B cell (primary cell): ENCODE measurements around the gene KRT35. TPM values are rescaled to one million over a fixed set of nuclear protein-coding genes. Genes with fewer than 3 reads are reported as not detected.

Experiments
- ATAC-seq: fragments of 200-7000 bp; cut with Tn5 transposase; one replicate; pipeline ENCODE4 v1.10.0; 2021; ENCODE audit warnings: low read depth, mild to moderate bottlenecking, moderate number of reproducible peaks, moderate library complexity
- CTCF ChIA-PET: fragments of 350-600 bp; sonication (Branson Sonifier 250); formaldehyde crosslinking; loops from one replicate; lab custom pipeline; 2021; ENCODE audit warnings: antibody characterized with exemption, inconsistent platforms; lab: Charles Lee
- POLR2A ChIA-PET: fragments of 350-600 bp; sonication (Branson Sonifier 250); formaldehyde crosslinking; loops from one replicate; lab custom pipeline; 2021; ENCODE audit warnings: antibody characterized with exemption; lab: Charles Lee
- DNase-seq: peaks from one replicate; pipeline ENCODE4 v3.0.0; 2013
- H2AFZ ChIP-seq: 2 replicates; pipeline ENCODE4 v1.6.1; 2012; ENCODE audit warnings: mild to moderate bottlenecking, low read depth, low read length; ENCODE audit not compliant: insufficient read depth, poor library complexity, severe bottlenecking
- H3K27ac ChIP-seq, 2 donors: 1 replicate in 1 of 2; 2 replicates in 1 of 2; pipeline ENCODE4 v1.5.1; 2012 to 2013; ENCODE audit warnings: low read length in 2 of 2, mild to moderate bottlenecking in 2 of 2, moderate library complexity in 1 of 2
- H3K27me3 ChIP-seq, 4 experiments: fragments of 200-600 bp in 1 of 4; sonication (generic) in 1 of 4; replicated peaks in 1 of 4; 1 replicate in 2 of 4; 2 replicates in 2 of 4; pipeline versions ENCODE4 v1.6.1 to v1.7.0; 2013 to 2016; ENCODE audit warnings: low read length in 3 of 4, mild to moderate bottlenecking in 2 of 4, mixed read lengths in 1 of 4, moderate library complexity in 1 of 4; ENCODE audit not compliant: insufficient read depth in 4 of 4, control insufficient read depth in 3 of 4; ENCODE audit errors: control extremely low read depth in 1 of 4
- H3K36me3 ChIP-seq, 2 experiments: replicated peaks in 1 of 2; 1 replicate in 1 of 2; 2 replicates in 1 of 2; pipeline versions ENCODE4 v1.6.1 to v1.7.1; 2013; ENCODE audit warnings: low read length in 1 of 2; ENCODE audit not compliant: insufficient read depth in 2 of 2, control insufficient read depth in 1 of 2; ENCODE audit errors: control extremely low read depth in 1 of 2, extremely low read depth in 1 of 2
- H3K4me1 ChIP-seq, 2 donors: fragments of 200-600 bp in 1 of 2; sonication (generic) in 1 of 2; 1 replicate in 1 of 2; 2 replicates in 1 of 2; pipeline versions ENCODE4 v1.5.1 to v1.6.1; 2013 to 2017; ENCODE audit warnings: low read length in 2 of 2; ENCODE audit not compliant: control insufficient read depth in 2 of 2, insufficient read depth in 2 of 2
- H3K4me2 ChIP-seq: replicated peaks from 2 replicates; pipeline ENCODE3; 2012; ENCODE audit warnings: mild to moderate bottlenecking, low read depth, low read length; ENCODE audit not compliant: poor library complexity, severe bottlenecking
- H3K4me3 ChIP-seq, 5 experiments: fragments of 200-600 bp in 1 of 5; sonication (generic) in 1 of 5; 1 replicate in 3 of 5; 2 replicates in 2 of 5; pipeline versions ENCODE4 v1.5.1 to v1.7.0; 2011 to 2016; ENCODE audit warnings: low read length in 4 of 5, mild to moderate bottlenecking in 4 of 5, low read depth in 2 of 5, control low read depth in 1 of 5, moderate library complexity in 1 of 5; ENCODE audit not compliant: insufficient read depth in 1 of 5; ENCODE audit errors: control extremely low read depth in 1 of 5, extremely low read depth in 1 of 5
- H3K79me2 ChIP-seq: fragments of 200-600 bp; sonication (generic); one replicate; pipeline ENCODE4 v1.6.0; 2016; ENCODE audit warnings: low read length; ENCODE audit not compliant: control insufficient read depth, insufficient read depth
- H3K9ac ChIP-seq: fragments of 200-600 bp; sonication (generic); 2 replicates; pipeline ENCODE4 v1.6.1; 2017; ENCODE audit warnings: mild to moderate bottlenecking, low read length, moderate library complexity
- H3K9me3 ChIP-seq, 3 donors: one replicate each; pipeline versions ENCODE4 v1.6.1 to v1.7.1; 2013; ENCODE audit warnings: low read length in 2 of 3; ENCODE audit not compliant: control insufficient read depth in 2 of 3, insufficient read depth in 1 of 3; ENCODE audit errors: control extremely low read depth in 1 of 3
- H4K20me1 ChIP-seq: 2 replicates; pipeline ENCODE4 v1.6.0; 2012; ENCODE audit warnings: mild to moderate bottlenecking, low read length; ENCODE audit not compliant: insufficient read depth, control insufficient read depth, poor library complexity, severe bottlenecking
- H3K27ac Mint-ChIP-seq: one replicate; pipeline ENCODE4 v1.8.0; 2021; ENCODE audit warnings: mixed read lengths
- H3K27me3 Mint-ChIP-seq: one replicate; pipeline ENCODE4 v1.8.0; 2021; ENCODE audit warnings: mixed read lengths
- H3K4me1 Mint-ChIP-seq: one replicate; pipeline ENCODE4 v1.8.0; 2021; ENCODE audit warnings: mixed read lengths
- H3K4me3 Mint-ChIP-seq: one replicate; pipeline ENCODE4 v1.8.0; 2021; ENCODE audit warnings: mixed read lengths
- H3K9me3 Mint-ChIP-seq: one replicate; pipeline ENCODE4 v1.8.0; 2022; ENCODE audit warnings: mixed read lengths; ENCODE audit not compliant: insufficient read depth
- CTCF ChIP-seq: fragments of 200-600 bp; IDR thresholded peaks from one replicate; pipeline ENCODE4 v1.8.0; 2022; ENCODE audit warnings: antibody characterized with exemption, mild to moderate bottlenecking
- EZH2 ChIP-seq: IDR thresholded peaks from 2 replicates; pipeline ENCODE4 v1.6.1; 2012; ENCODE audit warnings: borderline replicate concordance, low read depth, mild to moderate bottlenecking, moderate library complexity, low read length; ENCODE audit not compliant: insufficient read depth, poor library complexity, severe bottlenecking
- WGBS: methylation state at CpG from one replicate; pipeline ENCODE4 v1.1.5; 2013; ENCODE audit warnings: missing lambda C conversion rate; ENCODE audit not compliant: insufficient coverage; 5-methylcytosine and 5-hydroxymethylcytosine counted together
- intact Hi-C: fragments of 100-400 bp; cut with micrococcal nuclease; formaldehyde crosslinking; loops from one replicate; pipeline ENCODE4 v1.10.0; 2022
- polyA plus RNA-seq: library from polyadenylated mRNA; depleted of rRNA; stranded (reverse); fragments of >200 nt; gene quantifications from 2 replicates; pipeline ENCODE4 v1.2.3, GENCODE V29; 2012
- total RNA-seq, 2 donors: library from RNA; stranded (reverse); fragments of 120-200 nt in 1 of 2; gene quantifications; 1 replicate in 1 of 2; 2 replicates in 1 of 2; pipeline versions ENCODE4 v1.2.3 to v1.2.4, GENCODE V29; 2013 to 2022

Gene KRT35
- total and polyA plus RNA-seq, 2 donors (not counting 1 experiment from before 2014, with no cell fraction given): not detected

- H3K9ac ChIP-seq: no peak overlapping the region
- H3K9me3 Mint-ChIP-seq: no peaks in the 10 kb centered on the region
- no peak overlapping the region for H3K4me3 Mint-ChIP-seq
- H3K27ac ChIP-seq: no peak overlapping the region
- TF ChIP-seq CTCF: no peak
- TF ChIP-seq EZH2: no peak
- peaks cover 5% of the 10 kb centered on the region for H3K4me1 Mint-ChIP-seq
- no peaks in the 10 kb centered on the region for H3K79me2 ChIP-seq
- peaks cover 0 to 9% of the 10 kb centered on the region in 2 donors for H3K4me1 ChIP-seq
- H3K9me3 ChIP-seq: peaks cover 0 to 3% (median 0%) of the 10 kb centered on the region in 3 donors
- DNase-seq (no peak), ATAC-seq (no peak)
- ChIA-PET POLR2A (no interaction called here), CTCF (no interaction called here)
- peaks cover 0 to 3% (median 0%) of the 10 kb centered on the region in 4 experiments for H3K27me3 ChIP-seq
- 93% methylated on average over 2 of the region's 9 CpGs for WGBS
- intact Hi-C loops: no loop called here
- H3K4me2 ChIP-seq: no peak overlapping the region
- no peak overlapping the region for H2AFZ ChIP-seq
- peaks cover 18% of the 10 kb centered on the region for H3K27me3 Mint-ChIP-seq
- no peak overlapping the region for H3K4me3 ChIP-seq
- no peaks in the 10 kb centered on the region for H3K36me3 ChIP-seq
- H4K20me1 ChIP-seq: no peaks in the 10 kb centered on the region
- H3K27ac Mint-ChIP-seq: no peak overlapping the region
These were observed 22.3 kb upstream of the KRT35 start for GRCh38 chr17:41503202-41503601.

GRCh38 chr17:41500131-41500911 lies 19.4 kb upstream of the KRT35 start:
- H3K9ac ChIP-seq: no peak overlapping the region
- no peak overlapping the region for H3K27ac Mint-ChIP-seq
- 85% methylated on average over 14 of the region's 15 CpGs for WGBS
- peaks cover 18% of the 10 kb centered on the region for H3K27me3 Mint-ChIP-seq
- H3K4me3 Mint-ChIP-seq: no peak overlapping the region
- ChIA-PET POLR2A (no interaction called here), CTCF (no interaction called here)
- no peak for ATAC-seq
- H3K4me1 Mint-ChIP-seq: peaks cover 6% of the 10 kb centered on the region
- no peaks in the 10 kb centered on the region for H4K20me1 ChIP-seq
- peaks cover 0 to 20% of the 10 kb centered on the region in 2 donors for H3K4me1 ChIP-seq
- no peaks in the 10 kb centered on the region for H3K79me2 ChIP-seq
- TF ChIP-seq CTCF (no peak), EZH2 (no peak)
- H3K36me3 ChIP-seq: no peaks in the 10 kb centered on the region
- H3K27ac ChIP-seq: no peak overlapping the region
- DNase-seq: no peak
- no peaks in the 10 kb centered on the region for H3K9me3 Mint-ChIP-seq
- intact Hi-C loops: no loop called here
- H3K9me3 ChIP-seq: peaks cover 0 to 17% (median 0%) of the 10 kb centered on the region in 3 donors
- H3K4me3 ChIP-seq: no peak overlapping the region
- H2AFZ ChIP-seq: no peak overlapping the region
- peaks cover 0 to 3% (median 0%) of the 10 kb centered on the region in 4 experiments for H3K27me3 ChIP-seq
- H3K4me2 ChIP-seq: no peak overlapping the region
